Liver (tissue), 9 donors: ENCODE data around the gene DLX4. TPM values are rescaled to one million over a fixed set of nuclear protein-coding genes. Genes with fewer than 3 reads are reported as not detected.

Experiments
- DNase-seq: peaks from one replicate; pipeline ENCODE4 v3.0.0-alpha.2; 2017; ENCODE audit warnings: low spot score
- H3K27ac ChIP-seq, 2 donors: one replicate each; pipeline ENCODE4 v1.7.0; 2013; ENCODE audit warnings: inconsistent platforms in 2 of 2, low read length in 2 of 2, control low read depth in 1 of 2, low read depth in 1 of 2, mild to moderate bottlenecking in 1 of 2
- H3K27me3 ChIP-seq, 4 donors: one replicate each; pipeline versions ENCODE4 v1.6.1 to v1.7.0; 2013; ENCODE audit warnings: low read length in 3 of 4, inconsistent platforms in 1 of 4, mild to moderate bottlenecking in 1 of 4, moderate library complexity in 1 of 4; ENCODE audit not compliant: control insufficient read depth in 4 of 4, insufficient read depth in 4 of 4
- H3K36me3 ChIP-seq, 4 donors: one replicate each; pipeline versions ENCODE4 v1.6.1 to v1.7.0; 2013; ENCODE audit warnings: low read length in 3 of 4, mild to moderate bottlenecking in 3 of 4, low read depth in 1 of 4, moderate library complexity in 1 of 4; ENCODE audit not compliant: control insufficient read depth in 4 of 4, insufficient read depth in 3 of 4
- H3K4me1 ChIP-seq, 4 donors: one replicate each; pipeline versions ENCODE4 v1.6.1 to v1.7.0; 2013; ENCODE audit warnings: low read length in 3 of 4, mild to moderate bottlenecking in 3 of 4, moderate library complexity in 1 of 4; ENCODE audit not compliant: control insufficient read depth in 4 of 4, insufficient read depth in 4 of 4
- H3K4me3 ChIP-seq, 3 donors: one replicate each; pipeline versions ENCODE4 v1.6.1 to v1.7.0; 2013; ENCODE audit warnings: low read length in 3 of 3, control low read depth in 1 of 3, low read depth in 1 of 3, mild to moderate bottlenecking in 1 of 3
- H3K9ac ChIP-seq, 2 donors: one replicate each; pipeline ENCODE4 v1.7.0; 2013; ENCODE audit warnings: low read length in 2 of 2, mild to moderate bottlenecking in 2 of 2, moderate library complexity in 2 of 2, control low read depth in 1 of 2, low read depth in 1 of 2
- H3K9me3 ChIP-seq, 4 donors: one replicate each; pipeline versions ENCODE4 v1.6.1 to v1.7.0; 2013; ENCODE audit warnings: low read length in 3 of 4; ENCODE audit not compliant: control insufficient read depth in 4 of 4
- EGR1 ChIP-seq, 2 donors: IDR thresholded peaks; 2 replicates each; pipeline ENCODE4 v1.6.1; 2016 to 2018; ENCODE audit warnings: antibody characterized with exemption in 2 of 2, low read depth in 2 of 2
- FOXA1 ChIP-seq: IDR thresholded peaks from 2 replicates; pipeline ENCODE4 v1.6.1; 2016; ENCODE audit warnings: antibody characterized with exemption
- FOXA2 ChIP-seq: IDR thresholded peaks from 2 replicates; pipeline ENCODE4 v1.6.1; 2016; ENCODE audit warnings: antibody characterized with exemption
- JUND ChIP-seq, 2 donors: IDR thresholded peaks; 2 replicates each; pipeline ENCODE4 v1.6.1; 2016; ENCODE audit warnings: antibody characterized with exemption in 2 of 2
- RAD21 ChIP-seq, 2 donors: IDR thresholded peaks; 2 replicates each; pipeline ENCODE4 v1.6.1; 2016; ENCODE audit warnings: antibody characterized with exemption in 2 of 2, mild to moderate bottlenecking in 2 of 2
- RXRA ChIP-seq, 2 donors: IDR thresholded peaks; 2 replicates each; pipeline ENCODE4 v1.6.1; 2017 to 2018; ENCODE audit warnings: antibody characterized with exemption in 2 of 2, mild to moderate bottlenecking in 1 of 2
- SP1 ChIP-seq: IDR thresholded peaks from 2 replicates; pipeline ENCODE4 v1.6.1; 2018; ENCODE audit warnings: antibody characterized with exemption, mild to moderate bottlenecking
- TAF1 ChIP-seq: conservative IDR thresholded peaks from 2 replicates; pipeline ENCODE4 v1.6.1; 2016; ENCODE audit warnings: antibody characterized with exemption, mild to moderate bottlenecking
- YY1 ChIP-seq: IDR thresholded peaks from 2 replicates; pipeline ENCODE4 v1.6.1; 2016; ENCODE audit warnings: antibody characterized with exemption, mild to moderate bottlenecking
- WGBS: extraction: QIAGEN DNeasy Blood & Tissue Kit; methylation state at CpG from one replicate; pipeline ENCODE4 v1.1.7; 2013; 5-methylcytosine and 5-hydroxymethylcytosine counted together
- polyA plus RNA-seq, 2 donors: library from polyadenylated mRNA; stranded (reverse) in 1 of 2; unstranded in 1 of 2; fragments of 200-250 nt in 1 of 2; fragments of >200 nt in 1 of 2; fragmentation: Nextera tagmentation in 1 of 2; extraction: Ambion mirVana in 1 of 2; gene quantifications; one replicate each; pipeline versions ENCODE4 v1.2.1 to v1.2.3, GENCODE V29; 2013 to 2015
- total RNA-seq, 2 donors: library from RNA; depleted of rRNA; stranded (reverse); fragments of >200 nt; gene quantifications; one replicate each; pipeline ENCODE4 v1.2.3, GENCODE V29; 2014
- TF ChIP-seq, protein P1 (sequence below): IDR thresholded peaks from 2 replicates; pipeline ENCODE4 v1.6.1; 2016; ENCODE audit warnings: antibody characterized with exemption, mild to moderate bottlenecking
- TF ChIP-seq, protein P2 (sequence below): IDR thresholded peaks from 2 replicates; pipeline ENCODE4 v1.6.1; 2016; ENCODE audit warnings: antibody characterized with exemption
- donor health status: healthy.
- donor health status: healthy.
- donor health status: healthy.
- donor health status: healthy.
- donor health status: healthy.

Gene DLX4
- total and polyA plus RNA-seq, 4 donors: not detected

DNA sequence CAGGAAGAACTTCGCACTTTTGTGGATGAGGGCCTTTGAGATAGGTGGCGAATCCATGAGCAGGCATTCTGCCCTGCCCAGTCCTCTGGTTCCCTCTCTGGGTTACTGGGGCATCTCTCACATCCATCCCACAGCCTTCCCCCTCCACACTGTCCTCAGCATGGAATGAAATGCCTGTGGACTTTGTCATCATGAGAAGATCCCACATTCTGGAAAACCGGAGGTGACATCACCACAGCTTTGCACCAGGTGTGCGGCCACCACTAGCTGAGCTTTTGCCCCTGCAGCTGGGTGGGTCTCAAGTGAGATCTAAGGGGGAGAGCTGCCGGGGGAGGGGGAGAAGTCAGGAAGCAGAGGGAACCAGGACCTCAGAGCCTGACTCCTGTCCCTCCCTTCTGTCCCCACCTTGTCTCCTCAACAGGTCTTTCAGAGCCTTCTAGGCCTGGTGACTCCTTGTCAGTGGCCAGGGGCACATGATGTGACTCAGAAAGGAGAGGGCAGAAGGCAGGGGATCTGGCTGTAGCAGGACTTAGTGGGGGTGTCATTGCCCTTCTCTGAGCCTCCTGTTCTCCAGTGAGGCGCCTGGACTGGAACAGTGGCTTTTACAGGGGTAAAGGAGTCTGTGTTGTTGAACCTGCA is 40.0 kb upstream of the DLX4 start (continued):
- TF ChIP-seq, protein P1, sequence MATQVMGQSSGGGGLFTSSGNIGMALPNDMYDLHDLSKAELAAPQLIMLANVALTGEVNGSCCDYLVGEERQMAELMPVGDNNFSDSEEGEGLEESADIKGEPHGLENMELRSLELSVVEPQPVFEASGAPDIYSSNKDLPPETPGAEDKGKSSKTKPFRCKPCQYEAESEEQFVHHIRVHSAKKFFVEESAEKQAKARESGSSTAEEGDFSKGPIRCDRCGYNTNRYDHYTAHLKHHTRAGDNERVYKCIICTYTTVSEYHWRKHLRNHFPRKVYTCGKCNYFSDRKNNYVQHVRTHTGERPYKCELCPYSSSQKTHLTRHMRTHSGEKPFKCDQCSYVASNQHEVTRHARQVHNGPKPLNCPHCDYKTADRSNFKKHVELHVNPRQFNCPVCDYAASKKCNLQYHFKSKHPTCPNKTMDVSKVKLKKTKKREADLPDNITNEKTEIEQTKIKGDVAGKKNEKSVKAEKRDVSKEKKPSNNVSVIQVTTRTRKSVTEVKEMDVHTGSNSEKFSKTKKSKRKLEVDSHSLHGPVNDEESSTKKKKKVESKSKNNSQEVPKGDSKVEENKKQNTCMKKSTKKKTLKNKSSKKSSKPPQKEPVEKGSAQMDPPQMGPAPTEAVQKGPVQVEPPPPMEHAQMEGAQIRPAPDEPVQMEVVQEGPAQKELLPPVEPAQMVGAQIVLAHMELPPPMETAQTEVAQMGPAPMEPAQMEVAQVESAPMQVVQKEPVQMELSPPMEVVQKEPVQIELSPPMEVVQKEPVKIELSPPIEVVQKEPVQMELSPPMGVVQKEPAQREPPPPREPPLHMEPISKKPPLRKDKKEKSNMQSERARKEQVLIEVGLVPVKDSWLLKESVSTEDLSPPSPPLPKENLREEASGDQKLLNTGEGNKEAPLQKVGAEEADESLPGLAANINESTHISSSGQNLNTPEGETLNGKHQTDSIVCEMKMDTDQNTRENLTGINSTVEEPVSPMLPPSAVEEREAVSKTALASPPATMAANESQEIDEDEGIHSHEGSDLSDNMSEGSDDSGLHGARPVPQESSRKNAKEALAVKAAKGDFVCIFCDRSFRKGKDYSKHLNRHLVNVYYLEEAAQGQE: no peak
- TF ChIP-seq RAD21 (IDR thresholded peaks at IDR 0.05) (no peak), YY1 (no peak)

DNA sequence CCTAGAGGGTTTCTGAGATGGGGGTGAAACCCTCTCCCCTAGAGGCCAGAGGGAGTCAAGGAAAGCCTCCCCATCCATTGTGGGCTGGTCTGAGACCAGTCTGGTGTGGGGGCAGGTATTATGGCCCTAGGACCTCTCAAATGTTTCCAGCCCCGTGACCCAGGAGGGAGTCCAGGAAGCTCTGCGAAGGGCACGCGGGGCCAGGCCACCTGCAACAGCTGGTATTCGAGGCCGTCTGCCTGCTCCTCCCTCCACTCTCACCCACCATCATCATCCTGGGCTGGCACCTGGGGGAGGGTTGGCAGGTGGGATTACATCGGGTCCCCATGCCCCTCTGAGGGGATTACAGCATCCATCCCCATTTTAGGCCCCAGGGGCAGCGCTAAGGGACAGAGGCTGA is 38.1 kb upstream of the DLX4 start:
- no peaks in the 10 kb centered on the region for H3K36me3 ChIP-seq
- H3K9me3 ChIP-seq: no peaks in the 10 kb centered on the region
- H3K4me1 ChIP-seq: no peaks in the 10 kb centered on the region
- TF ChIP-seq, protein P1: no peak
- TF ChIP-seq FOXA2 (no peak), RXRA (IDR thresholded peaks at IDR 0.05) (no peak), RAD21 (IDR thresholded peaks at IDR 0.05) (no peak), YY1 (no peak), SP1 (no peak), FOXA1 (no peak)
- TF ChIP-seq, protein P2, sequence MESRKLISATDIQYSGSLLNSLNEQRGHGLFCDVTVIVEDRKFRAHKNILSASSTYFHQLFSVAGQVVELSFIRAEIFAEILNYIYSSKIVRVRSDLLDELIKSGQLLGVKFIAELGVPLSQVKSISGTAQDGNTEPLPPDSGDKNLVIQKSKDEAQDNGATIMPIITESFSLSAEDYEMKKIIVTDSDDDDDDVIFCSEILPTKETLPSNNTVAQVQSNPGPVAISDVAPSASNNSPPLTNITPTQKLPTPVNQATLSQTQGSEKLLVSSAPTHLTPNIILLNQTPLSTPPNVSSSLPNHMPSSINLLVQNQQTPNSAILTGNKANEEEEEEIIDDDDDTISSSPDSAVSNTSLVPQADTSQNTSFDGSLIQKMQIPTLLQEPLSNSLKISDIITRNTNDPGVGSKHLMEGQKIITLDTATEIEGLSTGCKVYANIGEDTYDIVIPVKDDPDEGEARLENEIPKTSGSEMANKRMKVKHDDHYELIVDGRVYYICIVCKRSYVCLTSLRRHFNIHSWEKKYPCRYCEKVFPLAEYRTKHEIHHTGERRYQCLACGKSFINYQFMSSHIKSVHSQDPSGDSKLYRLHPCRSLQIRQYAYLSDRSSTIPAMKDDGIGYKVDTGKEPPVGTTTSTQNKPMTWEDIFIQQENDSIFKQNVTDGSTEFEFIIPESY: no peak
- peaks cover 0 to 4% (median 0%) of the 10 kb centered on the region in 4 donors for H3K27me3 ChIP-seq
- H3K9ac ChIP-seq: no peak overlapping the region
- H3K4me3 ChIP-seq: no peak overlapping the region
- H3K27ac ChIP-seq: no peak overlapping the region
- DNase-seq: no peak
- 89% methylated on average over 8 of the region's 8 CpGs for WGBS

DNA sequence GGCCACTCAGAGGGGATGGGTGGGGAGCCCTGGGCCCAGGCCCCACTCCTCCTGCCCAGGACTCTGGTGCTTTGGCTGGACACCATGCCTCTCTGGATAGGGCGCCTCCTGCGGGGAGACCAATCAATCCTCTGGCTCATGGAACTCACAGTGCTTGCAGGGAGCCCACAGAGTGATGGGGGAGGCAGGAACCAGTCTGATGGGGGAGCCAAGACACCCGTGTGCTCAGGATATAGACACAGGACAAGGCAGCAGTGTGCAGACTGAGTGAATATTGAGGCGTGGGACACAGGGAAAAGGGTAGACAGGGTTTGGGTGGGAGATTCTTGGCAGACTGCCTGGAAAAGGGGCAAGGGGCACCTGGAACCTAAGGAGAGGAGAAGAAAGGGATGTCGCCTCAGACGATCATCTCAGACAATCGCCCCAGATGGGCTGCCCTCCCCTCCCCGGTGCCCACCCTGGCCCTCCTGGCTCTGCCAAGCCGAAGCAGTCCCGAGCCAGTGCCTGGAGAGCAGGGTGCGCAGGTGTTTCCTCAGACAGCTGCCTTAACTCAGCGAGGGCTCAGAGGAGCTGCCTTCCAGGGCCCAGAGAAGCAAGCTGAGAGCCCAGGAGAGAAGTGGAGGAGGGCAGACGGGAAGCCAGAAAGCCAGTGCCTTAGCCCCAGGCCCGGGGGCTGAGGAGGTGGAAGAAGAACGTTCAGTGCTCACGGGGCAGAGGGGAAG is 37.4 kb upstream of the DLX4 start:
- Histone ChIP-seq H3K4me1 (no peaks in the 10 kb centered on the region), H3K9me3 (no peaks in the 10 kb centered on the region), H3K27ac (no peak overlapping the region), H3K36me3 (no peaks in the 10 kb centered on the region), H3K9ac (no peak overlapping the region), H3K4me3 (no peak overlapping the region), H3K27me3 (peaks cover 0 to 4% (median 0%) of the 10 kb centered on the region in 4 donors)
- WGBS: 64% methylated on average over 16 of the region's 16 CpGs
- TF ChIP-seq JUND (IDR thresholded peaks at IDR 0.05) (no peak), TAF1 (no peak), RAD21 (IDR thresholded peaks at IDR 0.05) (no peak), EGR1 (IDR thresholded peaks at IDR 0.05; ENCODE audit: low read depth in 2 of 2) (no peak)
- DNase-seq: no peak
